T-helper 17 cell (primary cell): ENCODE results near the gene EPAS1. TPM values are rescaled to one million over a fixed set of nuclear protein-coding genes. Genes with fewer than 3 reads are reported as not detected.

Source experiments
- ATAC-seq: fragments of 150-1000 bp; cut with Tn5 transposase; 2 replicates; pipeline ENCODE4 v1.10.0; 2021; ENCODE audit warnings: mild to moderate bottlenecking, moderate library complexity
- DNase-seq, 3 donors: peaks; one replicate each; pipeline versions ENCODE4 v3.0.0 to v3.0.0-alpha.2; 2020 to 2021
- H3K9me3 ChIP-seq: one replicate; pipeline ENCODE4 v1.7.0; 2013; ENCODE audit warnings: low read length, mild to moderate bottlenecking; ENCODE audit not compliant: control insufficient read depth, poor library complexity, severe bottlenecking
- H3K27ac Mint-ChIP-seq: one replicate; pipeline ENCODE4 v1.8.0; 2022; ENCODE audit warnings: mild to moderate bottlenecking, moderate library complexity, mixed read lengths
- H3K27me3 Mint-ChIP-seq: one replicate; pipeline ENCODE4 v1.8.0; 2022; ENCODE audit warnings: mixed read lengths
- H3K36me3 Mint-ChIP-seq: one replicate; pipeline ENCODE4 v1.8.0; 2022; ENCODE audit warnings: low read depth, mixed read lengths
- H3K4me1 Mint-ChIP-seq: one replicate; pipeline ENCODE4 v1.8.0; 2022; ENCODE audit warnings: mild to moderate bottlenecking, mixed read lengths
- H3K4me3 Mint-ChIP-seq: one replicate; pipeline ENCODE4 v1.8.0; 2022; ENCODE audit warnings: mild to moderate bottlenecking, moderate library complexity, mixed read lengths
- total RNA-seq, 4 donors: library from RNA in 2 of 4; stranded (reverse) in 2 of 4; gene quantifications; one replicate each; pipeline ENCODE4 v1.2.3 and lab custom pipeline; 2022 to 2026

The EPAS1 gene
- total RNA-seq, 2 donors from 2014 or later, result 0.97 to 9.1 TPM

DNA sequence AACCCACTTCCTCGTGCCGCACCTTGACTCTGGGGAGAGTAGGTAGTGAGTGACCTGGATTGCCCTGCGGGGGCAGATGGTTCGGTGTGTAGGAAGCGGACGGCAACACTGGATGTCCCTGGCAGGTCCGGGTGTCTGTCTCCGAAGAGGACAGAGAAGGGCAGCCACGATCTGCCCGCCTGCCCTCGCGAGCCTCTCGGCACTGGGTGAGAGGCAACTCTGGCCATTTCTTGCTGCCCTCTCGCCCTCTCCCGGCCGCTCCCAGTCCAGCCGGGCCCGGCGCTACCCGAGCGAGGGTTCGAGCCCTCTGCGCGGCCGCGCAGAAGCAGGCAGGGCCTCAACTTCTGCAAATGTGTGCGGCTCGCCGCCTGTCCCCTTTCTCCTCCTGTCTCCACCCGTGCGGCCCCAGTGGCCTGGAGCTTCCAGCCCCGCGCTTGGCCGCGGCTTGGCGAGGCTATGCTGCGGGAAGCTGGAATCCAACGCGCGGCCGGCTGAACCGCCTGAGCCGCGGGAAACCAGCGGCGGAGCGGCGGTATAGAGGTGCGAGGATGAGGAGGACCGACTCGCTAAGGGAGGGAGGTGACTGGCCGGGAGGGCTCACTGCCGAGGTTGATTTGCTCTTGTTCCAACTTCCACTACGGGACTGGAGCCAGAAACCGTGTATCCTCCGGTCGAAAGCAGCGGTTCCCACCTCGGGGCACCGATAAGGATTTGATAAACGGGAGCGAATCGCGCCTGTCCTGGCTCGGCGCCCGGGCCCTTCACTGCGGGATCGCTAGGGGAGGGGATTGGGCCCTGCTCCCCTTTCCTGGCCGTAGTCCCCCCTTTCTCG is 1.5 kb downstream of the EPAS1 start:
- Mint-ChIP-seq H3K27me3 (peaks cover 58% of the 10 kb centered on the region), H3K4me3 (peak overlapping the region; percentile 92), H3K36me3 (no peaks in the 10 kb centered on the region), H3K4me1 (peaks cover 39% of the 10 kb centered on the region), H3K27ac (peak overlapping the region; percentile 21)
- H3K9me3 ChIP-seq, result no peaks in the 10 kb centered on the region
- DNase-seq (no peak), ATAC-seq (no peak)

GRCh38 chr2:46299365-46300263 is 2.4 kb downstream of the EPAS1 start:
- H3K36me3 Mint-ChIP-seq, result no peaks in the 10 kb centered on the region
- H3K9me3 ChIP-seq, result no peaks in the 10 kb centered on the region
- H3K4me1 Mint-ChIP-seq, result peaks cover 44% of the 10 kb centered on the region
- ATAC-seq (no peak), DNase-seq (no peak)
- peak overlapping the region; percentile 32 for H3K27ac Mint-ChIP-seq
- H3K27me3 Mint-ChIP-seq, result peaks cover 63% of the 10 kb centered on the region
- H3K4me3 Mint-ChIP-seq, result peak overlapping the region; percentile 92

DNA sequence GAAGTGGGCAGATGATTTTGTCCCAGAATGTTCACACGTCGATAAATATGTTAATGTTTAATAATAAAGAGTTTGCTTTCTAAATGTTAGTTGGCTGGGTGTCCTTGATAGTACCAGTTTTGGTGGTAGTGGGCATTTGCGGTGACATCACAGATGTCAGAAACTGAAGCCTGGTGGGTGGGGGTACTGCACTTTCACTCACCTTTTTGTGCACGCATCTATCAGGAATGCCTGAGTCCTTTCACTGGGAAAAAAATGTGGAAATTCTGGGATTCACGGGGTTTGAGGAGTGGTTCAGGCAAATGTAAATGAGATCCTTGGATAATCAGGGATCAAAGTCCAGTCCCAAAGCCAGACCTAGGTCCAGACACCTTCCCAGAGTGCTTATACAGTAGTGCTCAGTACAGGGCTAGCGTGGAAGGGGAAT is 3.2 kb downstream of the EPAS1 start:
- H3K9me3 ChIP-seq, result no peaks in the 10 kb centered on the region
- Mint-ChIP-seq H3K4me3 (no peak overlapping the region), H3K4me1 (peaks cover 44% of the 10 kb centered on the region), H3K27me3 (peaks cover 67% of the 10 kb centered on the region), H3K36me3 (no peaks in the 10 kb centered on the region), H3K27ac (no peak overlapping the region)
- no peak for DNase-seq
- ATAC-seq, result no peak

DNA sequence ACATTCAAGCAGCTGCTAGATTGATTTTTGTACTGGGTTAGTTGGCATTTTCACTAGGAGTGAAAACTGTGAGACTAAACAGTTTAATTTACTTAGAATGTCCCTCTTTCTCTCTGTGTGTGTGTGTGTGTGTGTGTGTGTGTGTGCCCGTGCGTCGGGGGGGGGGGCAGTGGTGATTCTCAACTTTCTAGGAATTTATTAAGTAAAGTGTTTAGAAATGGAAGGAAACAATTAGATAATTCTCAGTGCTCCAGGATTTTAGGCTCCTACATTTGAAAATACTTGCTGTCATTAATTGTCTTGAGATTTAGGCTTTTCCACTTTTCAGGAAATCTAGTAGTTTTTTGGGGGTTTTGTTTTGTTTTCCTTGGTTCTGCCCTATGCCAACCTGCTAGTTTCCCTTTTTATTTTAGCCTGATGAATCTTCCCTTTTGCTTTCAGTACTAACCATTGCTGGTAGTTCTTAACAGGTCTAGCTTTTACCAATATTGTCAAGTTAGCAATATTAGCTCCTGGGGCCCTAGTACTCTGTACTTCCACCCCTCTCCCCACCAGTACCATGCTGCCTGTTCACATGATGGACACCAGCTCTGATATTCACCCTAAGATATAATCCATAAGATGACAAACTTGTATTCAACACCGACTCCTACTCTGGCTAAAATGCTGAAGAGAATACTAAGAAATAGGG is 4.9 kb downstream of the EPAS1 start:
- DNase-seq, result no peak
- no peak for ATAC-seq
- Mint-ChIP-seq H3K4me3 (no peak overlapping the region), H3K27ac (no peak overlapping the region), H3K27me3 (peaks cover 72% of the 10 kb centered on the region), H3K36me3 (no peaks in the 10 kb centered on the region), H3K4me1 (peaks cover 47% of the 10 kb centered on the region)
- H3K9me3 ChIP-seq, result no peaks in the 10 kb centered on the region

DNA sequence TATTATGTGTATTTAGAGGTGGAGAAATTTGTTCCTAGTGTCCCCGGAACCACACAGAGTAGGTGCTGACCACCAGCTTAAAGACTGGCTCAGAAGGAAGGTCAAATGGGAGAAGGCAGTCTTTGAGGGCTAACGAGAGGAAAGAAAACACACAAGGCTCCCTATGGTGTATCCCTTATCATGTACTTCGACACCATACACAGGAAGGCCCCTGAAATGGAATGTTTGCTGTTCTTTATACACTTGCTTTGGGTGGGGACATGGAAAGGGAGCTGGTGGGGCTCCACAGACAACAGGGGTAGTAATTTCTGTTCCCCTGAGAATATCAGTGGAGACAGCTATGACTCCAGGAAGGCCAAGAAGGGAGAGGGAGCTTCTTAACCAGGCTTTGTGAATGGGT is 6.0 kb downstream of the EPAS1 start:
- H3K9me3 ChIP-seq, result no peaks in the 10 kb centered on the region
- H3K27ac Mint-ChIP-seq, result no peak overlapping the region
- ATAC-seq (no peak), DNase-seq (no peak)
- H3K4me3 Mint-ChIP-seq, result peak overlapping the region; percentile 76
- peaks cover 75% of the 10 kb centered on the region for H3K27me3 Mint-ChIP-seq
- H3K36me3 Mint-ChIP-seq, result no peaks in the 10 kb centered on the region
- H3K4me1 Mint-ChIP-seq, result peaks cover 38% of the 10 kb centered on the region

GRCh38 chr2:46303822-46304221 is 6.6 kb downstream of the EPAS1 start:
- Mint-ChIP-seq H3K36me3 (no peaks in the 10 kb centered on the region), H3K4me3 (no peak overlapping the region), H3K4me1 (peaks cover 34% of the 10 kb centered on the region), H3K27ac (no peak overlapping the region), H3K27me3 (peaks cover 75% of the 10 kb centered on the region)
- H3K9me3 ChIP-seq, result no peaks in the 10 kb centered on the region
- ATAC-seq (no peak), DNase-seq (no peak)

- H3K36me3 Mint-ChIP-seq, result peaks cover 3% of the 10 kb centered on the region
- peak overlapping the region; percentile 65 for H3K4me3 Mint-ChIP-seq
- H3K27me3 Mint-ChIP-seq, result peaks cover 70% of the 10 kb centered on the region
- no peak for DNase-seq
- no peaks in the 10 kb centered on the region for H3K9me3 ChIP-seq
- H3K27ac Mint-ChIP-seq, result no peak overlapping the region
- peak; percentile 82 for ATAC-seq
- peaks cover 26% of the 10 kb centered on the region for H3K4me1 Mint-ChIP-seq
Observed at GRCh38 chr2:46304635-46305034, 7.4 kb downstream of the EPAS1 start.

- ATAC-seq, result no peak
- peaks cover 24% of the 10 kb centered on the region for H3K4me1 Mint-ChIP-seq
- H3K36me3 Mint-ChIP-seq, result peaks cover 3% of the 10 kb centered on the region
- DNase-seq, result no peak
- no peak overlapping the region for H3K27ac Mint-ChIP-seq
- peaks cover 67% of the 10 kb centered on the region for H3K27me3 Mint-ChIP-seq
- H3K4me3 Mint-ChIP-seq, result peak overlapping the region; percentile 65
- H3K9me3 ChIP-seq, result no peaks in the 10 kb centered on the region
Observed at GRCh38 chr2:46305187-46305586, 8.0 kb downstream of the EPAS1 start.

DNA sequence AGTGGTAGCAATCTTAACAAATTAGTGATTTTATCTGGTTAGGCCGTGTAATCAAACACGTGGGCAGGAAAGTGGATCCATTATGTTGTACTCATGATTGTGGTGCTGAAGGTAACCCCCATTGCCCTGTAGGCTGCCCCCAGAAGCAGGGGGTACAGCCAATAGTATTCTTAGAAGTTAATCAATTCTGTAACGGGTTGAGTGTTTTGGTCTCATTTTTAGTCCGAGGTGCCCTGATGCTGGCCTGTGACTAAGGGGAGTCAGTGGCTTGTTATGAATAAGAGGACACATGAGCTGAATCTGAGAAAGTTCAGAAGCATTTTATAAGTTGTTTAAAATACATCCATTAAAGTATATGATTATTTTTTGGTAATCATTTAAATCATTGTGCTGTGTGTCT is 8.6 kb downstream of the EPAS1 start:
- H3K9me3 ChIP-seq, result no peaks in the 10 kb centered on the region
- Mint-ChIP-seq H3K27ac (no peak overlapping the region), H3K36me3 (peaks cover 3% of the 10 kb centered on the region), H3K27me3 (peaks cover 65% of the 10 kb centered on the region), H3K4me3 (no peak overlapping the region), H3K4me1 (peaks cover 24% of the 10 kb centered on the region)
- DNase-seq, result no peak
- no peak for ATAC-seq

GRCh38 chr2:46306330-46306751 is 9.1 kb downstream of the EPAS1 start:
- DNase-seq, result no peak
- Mint-ChIP-seq H3K4me1 (peaks cover 24% of the 10 kb centered on the region), H3K36me3 (peaks cover 3% of the 10 kb centered on the region), H3K4me3 (no peak overlapping the region), H3K27me3 (peaks cover 65% of the 10 kb centered on the region), H3K27ac (no peak overlapping the region)
- H3K9me3 ChIP-seq, result no peaks in the 10 kb centered on the region
- no peak for ATAC-seq

DNA sequence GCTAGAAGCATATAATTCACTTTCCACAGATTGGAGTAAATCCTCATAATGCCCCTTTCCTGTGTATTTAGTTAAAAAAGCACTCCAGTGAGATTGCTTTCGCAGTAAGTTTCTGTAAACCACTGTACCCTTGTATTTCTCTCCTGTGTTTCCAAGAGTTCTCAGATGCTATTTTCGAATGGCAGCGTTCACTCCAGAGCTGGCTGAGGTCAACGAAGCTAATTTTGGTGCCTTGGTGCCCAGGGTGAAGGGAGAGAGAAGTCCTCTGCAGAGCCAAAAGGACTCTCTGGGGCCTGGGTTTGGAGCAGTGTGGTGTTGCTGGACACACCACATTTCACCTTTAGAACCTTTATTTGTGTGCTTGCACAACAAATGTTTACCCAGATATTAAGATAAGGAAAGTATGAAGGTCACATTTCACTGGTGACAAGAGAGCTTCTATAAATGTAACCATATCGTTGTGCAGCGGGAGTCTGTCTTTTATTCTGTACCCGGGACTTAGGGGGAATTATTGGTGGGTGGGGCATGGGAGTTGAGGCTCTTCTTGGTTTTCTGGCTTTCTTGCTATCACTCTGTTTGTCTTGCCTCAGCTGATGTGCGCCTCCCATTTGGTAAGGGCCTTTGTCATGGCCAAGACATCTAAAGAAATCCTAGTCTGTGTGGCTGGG is 9.9 kb downstream of the EPAS1 start:
- ATAC-seq (no peak), DNase-seq (no peak)
- no peaks in the 10 kb centered on the region for H3K9me3 ChIP-seq
- no peak overlapping the region for H3K4me3 Mint-ChIP-seq
- peaks cover 66% of the 10 kb centered on the region for H3K27me3 Mint-ChIP-seq
- H3K36me3 Mint-ChIP-seq, result peaks cover 3% of the 10 kb centered on the region
- peaks cover 24% of the 10 kb centered on the region for H3K4me1 Mint-ChIP-seq
- H3K27ac Mint-ChIP-seq, result no peak overlapping the region

DNA sequence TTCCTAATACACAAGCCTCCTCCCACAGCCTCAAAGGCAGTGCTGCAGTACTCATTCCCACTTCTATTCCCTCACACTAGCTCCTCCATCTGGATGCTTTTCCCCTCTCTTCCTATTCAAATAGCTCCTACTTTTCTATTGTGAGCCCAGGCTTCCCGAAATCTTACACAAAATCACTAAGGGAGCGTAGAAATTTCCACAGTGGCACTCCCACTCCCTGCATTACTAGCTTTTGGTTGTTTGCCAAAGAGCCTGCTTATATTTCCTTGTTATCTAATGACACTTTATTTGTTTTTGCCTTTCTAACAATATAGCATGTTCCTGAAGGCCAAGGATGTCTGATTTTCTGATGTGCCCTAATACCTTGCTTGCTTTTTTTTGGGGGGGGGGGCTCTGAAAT is 10.9 kb downstream of the EPAS1 start:
- H3K9me3 ChIP-seq, result no peaks in the 10 kb centered on the region
- Mint-ChIP-seq H3K27ac (no peak overlapping the region), H3K27me3 (peaks cover 57% of the 10 kb centered on the region)

More for the DNA sequence above, 10.9 kb downstream of the EPAS1 start:
- Mint-ChIP-seq H3K4me1 (peaks cover 18% of the 10 kb centered on the region), H3K36me3 (peaks cover 3% of the 10 kb centered on the region), H3K4me3 (no peak overlapping the region)
- no peak for DNase-seq
- no peak for ATAC-seq
